GM20431 (cell line): ENCODE measurements around the gene FOXD4L6.
"Not testable (repeated sequence)": the region's sequence is repeated elsewhere in the genome, so short reads cannot be mapped to it uniquely, and the experiment has no call there.

Experiments
- in situ Hi-C: fragments of 300-500 bp; cut with MseI, MboI; formaldehyde crosslinking; loops from one replicate; pipeline ENCODE4 v1.15.0; 2020; ENCODE audit warnings: low sequenced_read_pairs; ENCODE audit not compliant: unreplicated experiment

The FOXD4L6 gene

GRCh38 chr9:41104542-41104941 lies 23.9 kb downstream of the FOXD4L6 start:
- in situ Hi-C loops, result not testable (repeated sequence)

- in situ Hi-C loops, result not testable (repeated sequence)
These were observed 28.0 kb downstream of the FOXD4L6 start for GRCh38 chr9:41100508-41100907.

GRCh38 chr9:41098759-41099158 lies 29.7 kb downstream of the FOXD4L6 start:
- in situ Hi-C loops, result not testable (repeated sequence)

GRCh38 chr9:41095060-41095459 lies 33.4 kb downstream of the FOXD4L6 start:
- in situ Hi-C loops, result not testable (repeated sequence)

- in situ Hi-C loops, result not testable (repeated sequence)
These were observed 34.3 kb downstream of the FOXD4L6 start for GRCh38 chr9:41094010-41094773.

GRCh38 chr9:41090922-41091321 lies 37.6 kb downstream of the FOXD4L6 start:
- in situ Hi-C loops, result not testable (repeated sequence)

- in situ Hi-C loops, result not testable (repeated sequence)
These were observed 38.1 kb downstream of the FOXD4L6 start for GRCh38 chr9:41090386-41090785.

GRCh38 chr9:41088450-41089059 lies 39.9 kb downstream of the FOXD4L6 start:
- in situ Hi-C loops, result not testable (repeated sequence)

GRCh38 chr9:41087929-41088328 lies 40.6 kb downstream of the FOXD4L6 start:
- in situ Hi-C loops, result not testable (repeated sequence)

GRCh38 chr9:41087157-41087780 lies 41.2 kb downstream of the FOXD4L6 start:
- in situ Hi-C loops, result not testable (repeated sequence)

GRCh38 chr9:41086685-41087084 lies 41.8 kb downstream of the FOXD4L6 start:
- in situ Hi-C loops, result not testable (repeated sequence)

GRCh38 chr9:41086215-41086614 lies 42.3 kb downstream of the FOXD4L6 start:
- in situ Hi-C loops, result not testable (repeated sequence)

- in situ Hi-C loops, result not testable (repeated sequence)
These were observed 46.1 kb downstream of the FOXD4L6 start for GRCh38 chr9:41082358-41082757.

- in situ Hi-C loops, result not testable (repeated sequence)
These were observed 49.0 kb downstream of the FOXD4L6 start for GRCh38 chr9:41079464-41079863.

GRCh38 chr9:41077586-41077985 lies 50.9 kb downstream of the FOXD4L6 start:
- in situ Hi-C loops, result not testable (repeated sequence)
